NCI-H526 treated with DMSO at 0.1 percent for 48 hours (cell line): ENCODE results near the gene CDH18.

Source experiments
- DNase-seq: peaks from one replicate; lab custom pipeline; 2025; lab: John Stamatoyannopoulos, UW

Gene CDH18

GRCh38 chr5:19987612-19988361 lies at the start of gene CDH18:
TSS of gene CDH18 (minus strand) at chr5:19988200. CDS start at chr5:19838986, 149,214 bp downstream.
- DNase-seq, result peak; percentile 20

DNA sequence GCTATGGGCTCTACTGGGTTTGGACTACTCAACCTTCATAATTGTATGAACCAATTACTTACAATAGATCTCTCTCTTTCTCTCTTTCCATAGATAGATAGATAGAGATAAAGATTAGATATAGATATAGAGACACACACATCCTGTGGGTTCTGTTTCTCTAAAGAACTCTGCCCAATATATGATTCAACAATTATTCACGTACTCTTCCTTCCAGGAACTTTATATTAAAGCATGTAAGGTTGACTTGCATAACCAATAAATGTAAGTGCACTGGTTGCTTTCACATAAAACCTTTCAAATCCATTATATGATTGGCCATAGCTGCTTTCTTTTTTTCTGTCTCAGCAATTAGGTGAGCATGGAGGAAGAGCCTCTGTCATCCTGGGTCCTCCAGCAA lies 46.7 kb upstream of the CDH18 start:
- DNase-seq, result no peak

DNA sequence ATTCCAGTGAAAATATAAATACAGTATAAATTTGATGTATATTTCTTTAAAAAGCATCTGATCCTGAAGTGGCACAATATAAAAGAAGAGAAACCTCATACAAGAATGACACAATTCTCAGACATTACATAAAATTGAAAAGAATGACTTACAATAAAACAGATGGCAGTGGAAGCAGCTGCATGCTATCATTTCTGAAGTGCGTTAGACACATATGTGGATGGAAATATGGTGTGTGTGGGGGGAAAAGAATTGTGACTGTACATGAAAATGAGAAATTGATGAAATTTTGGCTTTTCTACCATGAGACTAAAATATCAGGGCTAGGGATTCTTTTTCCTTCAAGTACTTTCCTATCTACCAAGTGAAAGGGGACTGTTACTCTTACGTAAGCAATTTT lies 45.9 kb upstream of the CDH18 start:
- DNase-seq, result no peak

DNA sequence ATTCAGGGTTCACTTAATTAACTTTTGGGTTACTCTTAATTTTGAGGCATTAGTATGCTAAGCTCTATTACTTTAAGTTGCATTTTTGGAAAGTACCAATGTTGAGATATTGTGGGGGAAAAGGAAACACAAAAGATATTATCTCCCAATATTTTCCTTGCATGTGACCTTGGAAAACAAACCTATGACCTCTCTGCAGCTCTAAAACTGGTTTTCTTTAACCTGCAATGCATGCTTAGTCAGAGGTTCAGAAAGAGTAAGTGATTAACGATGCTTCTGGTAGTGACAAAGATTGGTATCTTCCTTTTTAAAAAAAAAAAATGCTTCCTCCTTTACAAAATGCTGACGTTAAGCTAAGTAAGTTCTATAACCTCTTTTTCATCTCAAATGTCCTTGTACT lies 44.9 kb upstream of the CDH18 start:
- no peak for DNase-seq

DNA sequence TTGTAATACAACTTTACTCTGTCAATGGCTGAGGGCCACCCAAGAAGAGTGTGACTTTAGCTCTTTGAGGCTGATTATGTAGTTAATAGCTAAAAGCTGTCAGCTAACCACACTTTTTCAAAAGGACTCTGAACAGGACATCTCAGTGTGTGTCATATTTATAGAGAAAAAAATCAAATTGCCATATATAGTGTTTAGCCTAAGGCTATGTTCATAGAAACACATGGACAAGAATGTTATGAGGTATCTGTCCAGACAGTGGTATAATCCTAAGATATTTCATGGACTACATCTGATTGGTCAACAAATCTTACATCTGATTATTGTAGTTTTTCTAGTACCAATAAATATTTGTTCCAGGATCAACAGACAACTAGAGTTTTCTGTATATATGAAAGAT lies 42.1 kb upstream of the CDH18 start:
- no peak for DNase-seq

- DNase-seq, result no peak
These were observed 41.3 kb upstream of the CDH18 start for GRCh38 chr5:20029266-20029665.

DNA sequence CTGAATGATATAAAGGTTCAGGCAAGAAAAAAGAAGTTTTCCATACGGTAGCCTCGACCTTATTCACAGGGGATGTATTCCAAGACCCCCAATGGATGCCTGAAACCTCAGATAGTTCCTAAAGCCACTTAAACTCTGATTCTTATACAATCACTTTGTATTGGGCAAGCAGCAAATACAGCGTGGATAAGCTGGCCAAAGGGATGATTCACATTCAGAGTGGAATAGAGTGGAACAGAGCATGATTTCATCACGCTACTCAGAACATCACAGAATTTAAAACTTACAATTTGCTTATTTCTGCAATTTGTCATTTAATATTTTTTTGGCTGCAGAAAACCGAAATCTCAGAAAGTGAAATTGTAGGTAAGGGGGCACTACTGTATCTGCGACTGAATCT lies 40.5 kb upstream of the CDH18 start:
- DNase-seq, result no peak

GRCh38 chr5:20023686-20024180 lies 35.7 kb upstream of the CDH18 start:
- no peak for DNase-seq

DNA sequence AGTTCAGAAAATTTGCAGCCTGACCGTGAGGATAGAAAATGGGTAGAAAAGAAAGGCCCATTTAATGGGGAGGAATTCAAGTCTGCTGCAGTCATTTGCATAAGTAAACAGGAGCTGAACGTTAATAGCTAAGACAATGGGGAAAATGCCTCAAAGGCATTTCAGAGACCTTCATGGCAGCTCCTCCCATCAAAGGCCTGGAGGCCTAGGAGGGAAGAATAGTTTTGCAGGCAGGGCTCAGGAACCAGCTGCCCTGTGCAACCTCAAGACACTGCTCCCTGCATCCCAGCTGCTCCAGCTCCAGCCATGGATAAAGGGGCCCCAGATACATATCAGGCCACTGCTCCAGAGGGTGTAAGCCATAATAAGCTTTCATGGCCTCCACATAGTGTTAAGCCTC lies 32.2 kb upstream of the CDH18 start:
- no peak for DNase-seq

DNA sequence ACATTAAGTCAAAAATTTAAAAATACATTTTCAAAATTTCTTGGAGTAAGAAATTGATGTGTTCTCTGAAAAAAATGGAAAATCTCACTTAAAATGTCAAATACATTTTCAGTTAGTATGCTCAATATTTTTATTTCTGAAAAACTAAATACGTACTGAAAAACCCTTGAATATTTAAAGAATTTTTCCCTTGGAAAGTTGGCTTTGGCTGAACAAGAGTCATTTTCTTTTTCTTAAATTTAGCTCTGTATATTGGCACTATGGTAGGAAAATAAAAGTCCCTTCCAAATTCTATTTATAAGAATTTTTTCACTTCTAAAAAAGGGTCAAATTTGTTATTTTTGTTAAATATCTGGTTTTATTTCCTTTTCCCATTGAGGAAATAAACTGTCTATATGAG lies 29.0 kb upstream of the CDH18 start:
- DNase-seq, result no peak

- DNase-seq, result no peak
These were observed 12.4 kb upstream of the CDH18 start for GRCh38 chr5:20000416-20000815.

- DNase-seq, result no peak
These were observed 457 bp upstream of the CDH18 start for GRCh38 chr5:19988457-19988856.

DNA sequence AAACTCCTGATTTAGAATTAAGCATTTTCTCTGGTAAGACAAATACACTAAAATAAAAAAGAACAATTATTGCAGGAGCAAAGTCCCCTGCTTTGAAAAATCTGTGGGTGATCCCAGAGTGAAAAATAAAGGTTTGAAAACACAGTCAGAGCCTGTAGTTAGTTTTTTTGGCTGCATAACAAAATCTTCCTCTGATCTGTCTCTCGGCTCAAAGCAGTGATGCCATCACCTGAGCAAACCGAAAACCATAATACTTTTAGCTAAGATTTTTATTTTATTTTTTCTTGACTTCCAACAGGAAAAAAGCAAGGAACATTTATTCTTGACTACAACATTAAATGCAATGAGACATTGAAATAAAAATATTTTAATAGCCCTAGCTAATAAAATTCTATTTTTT lies 1.2 kb downstream of the CDH18 start:
- no peak for DNase-seq

GRCh38 chr5:19986031-19986619 lies 1.9 kb downstream of the CDH18 start:
- DNase-seq, result no peak

GRCh38 chr5:19978476-19978875 lies 9.5 kb downstream of the CDH18 start:
- no peak for DNase-seq

DNA sequence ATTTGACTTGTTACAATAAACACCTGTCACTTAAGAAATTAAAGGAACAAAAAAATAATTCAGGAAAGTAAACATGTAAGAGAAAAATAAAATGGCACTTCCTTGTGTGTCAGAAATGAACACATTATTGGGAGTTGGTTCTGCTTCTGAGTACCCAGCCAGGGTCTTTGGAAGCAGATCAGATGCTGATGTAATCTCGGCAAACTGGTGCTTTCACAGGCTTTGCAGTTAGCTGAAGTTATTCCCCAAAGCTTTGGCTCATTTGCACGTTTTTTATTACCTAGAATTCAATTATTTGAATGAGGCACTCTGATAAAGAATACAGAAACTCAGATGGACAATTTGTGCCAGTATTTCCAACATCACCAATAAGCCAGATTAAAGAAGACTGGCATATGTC lies 10.9 kb downstream of the CDH18 start:
- DNase-seq, result peak; percentile 18

GRCh38 chr5:19975795-19976194 lies 12.2 kb downstream of the CDH18 start:
- no peak for DNase-seq

GRCh38 chr5:19960451-19960850 lies 27.5 kb downstream of the CDH18 start:
- DNase-seq, result no peak

- no peak for DNase-seq
These were observed 28.1 kb downstream of the CDH18 start for GRCh38 chr5:19959830-19960384.

DNA sequence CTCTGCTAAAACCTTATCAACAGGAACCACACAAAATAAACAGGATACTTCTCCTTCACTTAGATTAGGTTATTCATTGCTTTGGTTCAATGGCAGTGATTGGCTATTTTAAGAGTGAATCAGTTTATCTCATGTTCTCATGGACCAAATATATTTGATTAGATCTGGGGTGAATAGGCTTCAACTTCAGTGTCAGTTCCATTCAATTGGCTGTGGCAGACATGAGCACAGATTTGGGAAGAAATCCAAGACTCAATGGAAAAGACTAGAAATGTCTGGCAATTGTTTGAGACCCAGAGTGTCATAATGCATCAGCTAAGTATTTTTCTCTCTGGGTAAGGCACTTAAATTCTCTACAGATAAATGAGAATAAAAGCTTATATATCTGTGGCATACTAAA lies 37.1 kb downstream of the CDH18 start:
- no peak for DNase-seq

GRCh38 chr5:19940192-19940591 lies 47.8 kb downstream of the CDH18 start:
- no peak for DNase-seq

DNA sequence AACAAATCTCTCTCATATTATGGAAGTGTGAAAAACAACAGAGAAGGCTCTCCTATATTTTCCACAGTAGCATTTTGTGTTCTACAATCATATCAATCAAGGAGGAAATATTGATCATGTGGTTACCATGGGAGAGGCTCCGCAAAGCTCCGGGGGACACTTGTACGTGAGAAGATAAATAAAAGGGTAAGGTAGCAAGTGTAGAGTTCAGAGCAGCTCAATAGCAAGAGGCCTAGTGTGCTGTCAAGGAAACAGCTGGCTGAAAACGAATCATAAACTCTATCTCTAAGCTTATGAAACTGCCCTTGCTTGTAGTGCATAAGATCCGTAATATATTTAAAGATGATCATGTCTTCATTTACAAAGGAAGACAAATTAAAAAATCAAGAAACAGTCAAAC lies 57.5 kb downstream of the CDH18 start:
- DNase-seq, result no peak
